Non-pigmented ciliary epithelial cell (primary cell): Measurements from ENCODE around the gene ABT1.

Experiments used
- DNase-seq: peaks from one replicate; pipeline ENCODE4 v3.0.0-alpha.2; 2010; ENCODE audit warnings: low read depth

ABT1 gene

DNA sequence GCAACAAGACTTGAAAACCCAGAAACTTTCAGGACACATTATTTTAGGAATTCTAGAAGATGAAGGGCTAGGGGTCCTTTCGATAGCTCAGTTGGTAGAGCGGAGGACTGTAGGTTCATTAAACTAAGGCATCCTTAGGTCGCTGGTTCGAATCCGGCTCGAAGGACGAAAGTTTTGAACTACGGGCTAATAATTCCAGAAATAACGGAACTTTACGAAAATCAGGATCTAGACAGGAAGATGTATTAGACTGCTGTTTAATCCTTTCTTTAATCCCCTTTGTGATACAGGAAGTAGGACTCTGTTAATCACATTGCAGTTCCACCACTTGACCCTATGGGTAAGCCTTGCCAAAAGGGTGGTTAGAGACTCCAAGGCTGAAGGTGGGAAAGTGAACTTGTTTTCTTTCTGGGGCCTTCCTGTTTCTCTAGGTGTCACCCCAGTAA lies 21.2 kb upstream of the ABT1 start:
- DNase-seq = no peak

DNA sequence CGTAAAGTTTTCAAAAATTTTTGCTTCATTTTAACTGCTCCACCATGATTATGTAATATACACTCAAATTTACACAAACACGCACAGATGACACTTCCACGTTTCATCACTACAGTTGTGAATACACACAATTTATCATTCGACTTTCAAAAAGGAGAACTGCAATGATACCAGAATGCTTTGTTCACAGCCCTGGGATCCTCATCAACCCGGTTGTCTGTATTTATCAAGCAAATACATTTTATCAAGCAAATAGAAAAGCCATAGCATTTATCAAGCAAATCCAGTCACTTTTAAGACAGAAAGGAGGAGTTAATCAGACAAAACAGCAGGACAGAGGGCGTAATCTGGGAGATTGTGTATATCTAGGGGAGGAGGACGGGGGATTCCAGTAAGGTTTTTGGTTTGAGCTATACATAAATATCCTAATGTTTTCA lies 20.3 kb upstream of the ABT1 start:
- DNase-seq = no peak

DNA sequence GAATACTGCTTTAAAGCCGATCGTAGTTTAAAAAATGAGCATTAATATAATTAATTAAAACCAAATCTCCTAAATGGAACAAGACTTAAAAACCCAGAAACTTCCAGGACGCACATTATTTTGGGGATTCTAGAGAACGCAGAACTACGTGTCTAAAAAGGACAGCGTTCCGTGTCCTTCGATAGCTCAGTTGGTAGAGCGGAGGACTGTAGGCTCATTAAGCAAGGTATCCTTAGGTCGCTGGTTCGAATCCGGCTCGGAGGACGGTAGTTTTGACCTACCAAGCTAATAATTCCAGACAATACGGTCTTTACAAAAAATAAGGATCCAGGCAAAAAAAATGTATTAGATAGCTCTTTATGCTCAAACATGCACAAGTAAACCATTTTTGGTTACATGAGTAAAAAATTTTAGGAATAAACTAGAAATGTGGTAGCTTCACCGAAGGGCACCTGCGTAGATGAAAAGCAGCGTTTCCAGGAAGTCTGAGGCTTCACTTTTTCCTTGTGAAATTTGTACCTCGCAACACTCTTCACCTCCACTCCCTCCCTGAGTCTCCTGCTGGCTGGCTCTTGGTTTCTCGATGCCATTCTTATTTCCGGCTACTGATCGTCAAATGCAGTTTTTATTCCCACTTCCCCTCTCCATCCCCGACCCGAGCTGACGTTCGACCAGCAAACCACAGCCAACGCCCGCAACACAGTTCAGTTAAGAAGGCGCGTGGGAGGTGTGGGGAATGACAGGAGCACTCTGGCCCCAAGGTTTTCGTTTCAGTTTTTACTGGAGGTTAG lies 19.6 kb upstream of the ABT1 start:
- no peak for DNase-seq

DNA sequence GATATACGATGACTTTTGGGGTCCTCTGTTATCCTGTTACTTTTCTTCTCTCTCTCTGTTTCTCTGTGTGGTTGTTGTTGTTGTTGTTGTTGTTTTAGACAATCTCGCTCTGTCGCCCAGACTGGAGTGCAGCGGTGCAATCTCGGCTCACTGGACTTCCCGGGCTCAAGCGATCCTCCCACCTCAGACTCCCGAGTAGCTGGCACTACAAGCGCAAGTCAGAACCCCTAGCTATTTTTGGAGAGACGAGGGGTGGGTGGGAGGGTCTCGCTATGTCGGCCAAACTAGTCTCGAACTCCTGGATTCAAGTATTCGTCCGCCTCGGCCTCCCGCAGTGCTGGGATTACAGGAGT lies 19.1 kb upstream of the ABT1 start:
- no peak for DNase-seq

DNA sequence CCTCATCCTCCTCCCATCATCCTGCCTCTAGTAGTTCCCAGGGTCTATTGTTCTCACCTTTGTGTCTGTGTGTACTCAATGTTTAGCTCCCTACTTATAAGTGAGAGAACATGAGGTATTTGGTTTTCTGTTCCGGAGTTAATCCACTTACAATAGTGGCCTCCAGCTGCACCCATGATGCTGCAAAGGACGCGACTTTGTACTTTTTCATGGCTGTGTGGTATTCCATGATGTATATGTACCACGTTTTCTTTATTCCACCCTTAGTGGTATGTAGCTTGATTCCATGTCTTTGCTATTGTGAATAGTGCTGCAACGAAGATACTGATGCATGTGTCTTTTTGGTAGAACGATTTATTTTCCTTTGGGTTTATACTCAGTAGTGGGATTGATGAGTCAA lies 18.5 kb upstream of the ABT1 start:
- DNase-seq = no peak

DNA sequence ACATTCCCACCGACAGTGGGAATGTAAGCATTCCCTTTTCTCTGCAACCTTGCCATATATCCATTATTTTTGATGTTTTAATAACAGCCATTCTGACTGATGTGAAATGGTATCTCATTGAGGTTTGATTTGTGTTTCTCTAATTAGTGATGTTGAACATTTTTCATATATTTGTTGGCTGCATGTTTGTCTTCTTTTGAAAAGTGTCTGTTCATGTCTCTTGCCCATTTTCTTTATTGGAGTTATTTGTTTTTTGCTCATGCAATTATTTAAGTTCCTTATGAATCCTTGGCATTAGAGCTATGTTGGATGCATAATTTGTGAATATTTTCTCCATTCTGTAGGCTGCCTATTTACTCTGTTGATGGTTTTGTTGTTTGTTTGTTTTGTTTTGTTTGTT lies 18.0 kb upstream of the ABT1 start:
- DNase-seq = no peak

DNA sequence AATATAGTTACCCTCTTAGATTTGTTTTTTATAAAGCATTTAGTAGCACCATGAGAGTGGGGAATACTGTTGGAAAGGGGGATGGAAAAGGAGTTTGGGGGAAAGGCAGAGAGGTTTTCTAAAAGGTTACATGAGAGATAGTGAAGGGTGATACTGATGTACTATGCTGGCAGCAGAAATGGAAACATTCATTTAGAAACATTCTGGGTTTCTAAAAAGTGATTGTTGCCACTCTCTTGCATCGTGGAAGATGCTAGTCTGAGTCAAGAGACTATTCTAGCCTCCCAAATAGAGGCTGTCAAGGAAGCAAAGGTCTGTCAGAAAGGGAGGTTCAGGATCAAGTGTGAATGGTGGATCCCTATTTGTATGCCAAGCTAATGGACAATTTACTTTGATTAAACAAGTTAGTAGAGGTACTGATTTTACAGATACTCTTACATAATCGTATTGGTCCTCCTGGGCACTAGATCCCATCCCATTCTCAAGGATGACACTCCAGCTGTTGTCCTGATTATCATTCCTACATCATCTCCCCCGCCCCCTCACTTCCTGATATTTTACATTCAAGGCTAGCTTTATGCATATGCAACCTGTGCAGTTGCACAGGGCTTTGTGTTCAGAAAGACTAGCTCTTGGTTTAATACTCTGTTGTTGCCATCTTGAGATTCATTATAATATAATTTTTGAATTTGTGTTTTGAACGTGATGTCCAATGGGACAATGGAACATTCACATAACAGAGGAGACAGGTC lies 15.4 kb upstream of the ABT1 start:
- no peak for DNase-seq

DNA sequence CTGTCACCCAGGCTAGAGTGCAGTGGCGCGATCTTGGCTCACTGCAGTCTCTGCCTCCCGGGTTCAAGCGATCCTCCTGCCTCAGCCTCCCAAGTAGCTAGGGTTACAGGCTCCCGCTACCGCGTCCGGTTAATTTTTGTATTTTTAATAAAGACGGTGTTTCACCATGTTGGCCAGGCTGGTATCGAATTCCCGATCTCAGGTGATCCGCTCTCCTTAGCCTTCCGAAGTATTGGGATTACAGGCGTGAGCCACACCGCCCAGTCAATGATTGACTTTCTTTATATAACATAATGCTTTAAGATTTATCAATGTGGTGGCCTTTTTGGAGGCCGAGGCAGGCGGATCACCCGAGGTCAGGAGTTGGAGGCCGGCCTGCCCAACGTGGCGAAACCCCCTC lies 7.8 kb upstream of the ABT1 start:
- DNase-seq = no peak

DNA sequence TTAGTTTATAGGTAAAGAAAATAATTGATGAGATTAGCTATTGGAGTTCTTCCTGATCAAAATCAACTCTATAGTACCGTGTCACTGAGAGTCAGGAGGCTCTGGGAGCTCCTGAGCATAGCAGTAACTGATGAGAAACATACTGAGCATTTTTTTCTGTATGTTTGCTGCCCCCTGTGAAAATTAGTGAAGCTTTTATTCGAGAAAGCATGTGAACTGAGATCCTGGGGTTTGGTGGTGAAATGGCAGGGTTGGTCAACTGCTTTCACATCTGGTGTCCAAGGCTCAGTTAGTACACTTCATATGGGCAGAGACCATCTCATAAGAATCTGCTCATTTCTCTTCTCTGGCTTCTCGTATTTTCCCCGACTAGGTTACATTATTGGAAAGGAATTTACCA lies 4.1 kb upstream of the ABT1 start:
- no peak for DNase-seq

DNA sequence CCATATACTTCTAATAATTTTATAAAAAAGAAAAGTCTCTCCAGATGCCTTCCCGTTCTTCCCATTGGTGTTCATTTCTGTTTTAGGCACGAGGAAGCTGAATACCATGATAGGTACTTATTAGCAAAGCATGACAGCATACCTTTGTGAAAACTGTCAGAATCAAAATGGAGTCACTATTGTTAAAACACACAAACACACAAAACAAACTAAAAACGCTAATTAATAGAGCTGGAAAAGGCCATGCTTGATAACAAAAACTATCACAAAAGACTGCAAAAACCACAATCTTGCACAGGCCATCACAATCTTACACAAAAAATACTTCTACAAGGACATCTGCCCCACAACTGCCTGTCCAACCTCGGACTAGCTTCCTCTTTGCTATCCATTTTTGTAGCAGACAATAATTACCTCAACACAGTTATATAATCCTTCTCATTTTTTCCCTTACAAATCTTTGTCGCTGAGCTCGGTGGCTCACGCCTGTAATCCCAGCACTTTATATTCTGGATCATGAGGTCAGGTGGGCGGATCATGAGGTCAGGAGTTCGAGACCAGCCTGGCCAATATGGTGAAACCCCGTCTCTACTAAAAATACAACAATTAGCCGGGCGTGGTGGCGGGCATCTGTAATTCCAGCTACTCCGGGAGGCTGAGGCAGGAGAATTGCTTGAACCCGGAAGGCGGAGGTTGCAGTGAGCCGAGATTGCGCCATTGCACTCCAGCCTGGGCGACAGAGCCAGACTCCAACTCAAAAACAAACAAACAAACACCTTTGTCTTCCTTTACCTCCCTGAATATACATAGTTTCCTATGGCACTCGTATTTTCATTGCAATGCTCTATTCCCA lies 3.2 kb upstream of the ABT1 start:
- DNase-seq = no peak

DNA sequence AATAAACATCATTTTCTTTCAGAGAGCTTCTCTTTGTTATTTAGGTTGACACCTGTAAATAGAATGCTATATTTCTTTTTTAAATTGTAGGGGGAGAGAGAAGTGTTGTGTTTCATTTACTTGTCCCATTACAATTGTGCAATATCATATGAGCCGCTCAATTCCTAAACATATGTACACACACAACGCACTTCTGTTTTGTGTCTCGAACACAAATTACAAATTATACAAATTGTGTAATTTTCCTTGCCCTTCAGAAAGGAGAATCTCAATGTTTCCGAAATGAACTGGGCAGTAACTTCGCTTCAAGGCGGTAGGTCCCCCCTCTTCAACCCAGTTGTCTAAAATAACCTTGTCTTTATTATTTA lies 2.6 kb upstream of the ABT1 start:
- DNase-seq = no peak

DNA sequence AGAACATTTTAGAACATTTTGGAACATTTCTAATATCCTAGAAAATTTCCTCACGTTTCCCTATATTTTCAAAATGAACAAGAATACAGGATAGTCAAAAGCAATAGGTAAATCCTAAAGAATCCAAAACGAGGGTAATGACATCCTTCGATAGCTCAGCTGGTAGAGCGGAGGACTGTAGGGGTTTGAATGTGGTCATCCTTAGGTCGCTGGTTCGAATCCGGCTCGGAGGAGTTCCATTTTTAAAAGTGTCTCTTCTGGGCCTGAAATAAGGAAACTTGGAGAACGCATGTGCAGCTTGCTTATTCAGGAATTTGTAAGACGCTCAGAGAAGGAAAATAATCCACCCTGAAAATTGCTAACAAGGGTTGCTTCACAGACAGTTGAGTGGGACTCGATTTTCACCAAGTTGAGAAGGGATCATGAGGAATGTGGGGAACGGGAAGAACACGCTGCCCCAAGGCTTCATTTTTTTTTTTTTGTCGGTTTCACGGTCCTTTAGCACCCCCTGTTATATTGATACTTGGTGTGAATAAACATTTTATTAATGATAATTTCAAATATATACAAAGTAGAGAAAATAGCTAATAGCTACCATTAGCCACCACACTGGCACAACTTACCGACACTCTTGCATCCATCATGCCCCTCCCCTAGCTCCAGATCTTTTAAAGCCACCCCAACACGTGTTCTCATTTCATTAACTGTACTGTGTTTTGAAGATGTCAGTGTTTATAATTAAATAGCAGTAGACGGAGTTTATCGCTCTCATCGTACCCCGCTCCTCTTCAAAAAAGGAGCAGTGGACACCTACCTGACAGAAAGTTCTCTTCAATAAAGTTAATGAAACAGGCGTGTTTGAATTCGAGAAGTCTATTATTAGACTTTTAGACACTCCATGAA lies 1.8 kb upstream of the ABT1 start:
- peak; percentile 77 for DNase-seq

DNA sequence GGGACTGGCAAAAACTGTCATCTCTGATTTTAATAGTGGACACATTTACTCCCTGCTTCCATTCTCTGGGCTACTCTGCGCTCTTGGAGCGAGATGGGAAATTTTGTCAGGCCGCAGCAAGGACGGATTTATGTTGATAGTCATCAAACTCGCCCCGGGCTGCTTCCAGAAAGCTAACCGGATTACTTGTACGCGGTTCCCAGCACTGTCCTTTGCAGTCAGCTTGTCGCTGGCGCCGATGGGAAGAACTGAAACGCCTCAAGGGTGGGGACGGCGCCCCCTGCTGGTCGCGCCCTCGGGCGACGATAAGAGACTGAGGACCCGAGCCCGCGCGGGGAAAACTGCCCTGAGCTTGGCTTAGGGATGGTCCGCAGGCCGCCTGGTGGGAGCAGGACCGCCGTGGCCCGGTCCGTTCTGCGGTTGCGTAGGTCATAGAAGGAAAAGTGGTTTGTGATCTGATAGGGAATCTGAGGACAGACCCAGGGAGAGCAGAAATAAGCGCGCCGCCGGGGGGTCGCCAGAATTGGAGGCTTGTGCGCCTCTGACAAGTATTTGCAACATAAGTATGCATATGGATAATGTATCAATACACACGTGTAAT lies 984 bp upstream of the ABT1 start:
- DNase-seq = no peak

DNA sequence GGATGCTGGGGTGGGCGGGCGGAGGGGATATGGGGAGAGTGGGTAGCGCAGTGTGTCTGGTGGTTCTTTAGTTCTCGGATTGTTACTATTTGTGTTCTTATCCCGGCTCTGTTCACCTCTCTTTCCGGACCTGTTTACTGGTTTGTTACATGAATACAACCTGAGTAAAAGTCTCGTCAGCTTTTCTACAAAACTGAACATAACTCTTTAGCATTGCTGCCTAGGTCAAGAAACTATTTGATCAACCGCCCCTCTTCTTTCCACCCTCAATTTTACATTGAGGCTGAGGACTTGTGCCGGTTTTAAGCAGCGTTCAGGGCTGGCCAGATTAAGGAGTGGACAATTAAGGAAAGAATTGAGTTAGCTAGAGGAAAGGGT lies 625 bp downstream of the ABT1 start:
- no peak for DNase-seq

DNA sequence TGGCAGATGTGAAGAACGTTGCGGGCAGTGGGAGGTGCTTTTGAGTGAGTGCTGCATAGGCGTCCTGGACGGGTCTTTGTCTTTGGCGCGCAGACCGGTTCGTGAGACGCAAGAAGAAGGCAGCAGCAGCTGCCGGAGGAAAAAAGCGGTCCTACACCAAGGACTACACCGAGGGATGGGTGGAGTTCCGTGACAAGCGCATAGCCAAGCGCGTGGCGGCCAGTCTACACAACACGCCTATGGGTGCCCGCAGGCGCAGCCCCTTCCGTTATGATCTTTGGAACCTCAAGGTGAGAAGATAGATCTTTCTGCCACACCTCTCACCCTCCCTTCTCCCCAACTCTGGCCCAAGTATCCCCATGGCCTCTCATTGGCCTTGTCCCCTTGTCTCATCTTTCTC lies 1.1 kb downstream of the ABT1 start:
- DNase-seq = no peak

DNA sequence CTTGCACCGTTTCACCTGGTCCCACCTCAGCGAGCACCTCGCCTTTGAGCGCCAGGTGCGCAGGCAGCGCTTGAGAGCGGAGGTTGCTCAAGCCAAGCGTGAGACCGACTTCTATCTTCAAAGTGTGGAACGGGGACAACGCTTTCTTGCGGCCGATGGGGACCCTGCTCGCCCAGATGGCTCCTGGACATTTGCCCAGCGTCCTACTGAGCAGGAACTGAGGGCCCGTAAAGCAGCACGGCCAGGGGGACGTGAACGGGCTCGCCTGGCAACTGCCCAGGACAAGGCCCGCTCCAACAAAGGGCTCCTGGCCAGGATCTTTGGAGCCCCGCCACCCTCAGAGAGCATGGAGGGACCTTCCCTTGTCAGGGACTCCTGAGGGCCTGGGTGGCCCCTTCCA lies 1.5 kb downstream of the ABT1 start:
- no peak for DNase-seq

DNA sequence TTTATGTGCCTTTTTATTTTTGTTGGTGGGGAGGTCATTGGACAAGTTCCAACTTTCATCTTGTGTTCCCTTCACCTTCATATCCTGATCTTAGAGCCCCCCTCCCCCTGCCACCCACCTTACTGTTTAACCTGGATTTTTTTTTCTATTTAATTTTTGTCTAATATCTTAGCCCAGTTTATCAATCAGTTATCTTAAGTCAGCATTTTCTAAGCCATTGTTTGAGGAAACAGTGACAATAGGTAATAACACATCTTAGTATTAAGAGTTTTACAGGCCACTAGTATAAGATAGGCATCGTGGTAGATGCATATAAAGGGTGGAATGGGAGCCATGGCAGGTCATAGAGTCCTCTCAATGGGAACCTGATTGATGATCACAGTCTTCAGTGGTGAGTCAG lies 2.4 kb downstream of the ABT1 start:
- no peak for DNase-seq

DNA sequence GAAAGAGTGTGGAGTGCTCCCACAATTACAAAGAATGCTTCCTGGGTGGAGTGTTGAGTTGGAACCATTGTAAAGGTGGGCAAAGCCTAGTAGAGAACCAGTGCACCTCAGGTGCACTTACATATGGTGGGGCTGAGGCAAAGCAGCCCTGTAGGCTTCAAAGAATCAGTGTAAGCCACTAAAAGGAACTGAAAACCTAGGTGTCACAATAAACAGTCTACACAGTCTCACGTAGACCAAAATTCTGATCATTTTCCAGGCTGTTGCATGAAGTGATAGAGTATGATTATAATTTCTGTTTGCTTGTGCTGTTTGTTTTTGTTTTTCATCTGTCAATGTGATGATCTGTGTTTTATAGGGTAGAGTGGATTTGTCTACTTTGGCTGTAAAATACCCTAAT lies 2.8 kb downstream of the ABT1 start:
- DNase-seq = no peak

DNA sequence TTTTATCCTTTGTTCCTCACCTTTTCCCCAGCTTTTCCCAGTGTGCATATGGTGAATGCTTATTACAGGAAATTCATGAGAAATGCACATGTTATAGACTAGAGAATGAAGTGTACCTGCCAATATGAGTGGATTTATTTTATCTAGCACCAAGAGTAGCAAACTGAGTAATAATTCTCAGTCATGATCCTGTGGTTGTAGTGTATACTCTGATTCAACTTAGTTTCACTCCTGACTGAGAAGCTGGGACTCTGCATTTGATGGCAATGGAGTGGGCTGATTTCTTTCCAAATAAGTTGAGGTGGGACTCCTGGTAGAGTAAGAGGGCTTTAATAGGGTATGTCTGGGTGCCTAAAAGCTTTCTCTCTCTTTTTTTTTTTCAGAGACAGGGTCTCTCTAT lies 4.0 kb downstream of the ABT1 start:
- DNase-seq = no peak

DNA sequence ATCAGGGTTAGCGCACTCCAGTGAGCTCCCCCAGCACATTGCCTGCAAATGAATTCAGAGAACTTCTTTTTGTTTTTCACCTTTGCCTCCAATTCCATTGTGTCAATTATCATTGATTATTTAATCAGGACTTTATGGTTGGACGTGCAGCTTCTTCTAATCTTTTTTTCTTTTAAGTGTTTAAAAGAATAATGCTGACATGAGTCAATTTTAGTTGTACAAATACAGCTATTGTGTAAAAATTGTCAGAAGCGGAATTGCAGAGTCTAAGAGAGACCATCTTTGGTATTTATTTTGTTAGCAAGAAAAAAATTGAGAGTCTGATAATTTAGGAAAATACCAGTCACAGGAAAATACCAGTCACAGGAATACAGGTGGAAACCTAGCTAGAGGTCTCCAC lies 5.5 kb downstream of the ABT1 start:
- no peak for DNase-seq

DNA sequence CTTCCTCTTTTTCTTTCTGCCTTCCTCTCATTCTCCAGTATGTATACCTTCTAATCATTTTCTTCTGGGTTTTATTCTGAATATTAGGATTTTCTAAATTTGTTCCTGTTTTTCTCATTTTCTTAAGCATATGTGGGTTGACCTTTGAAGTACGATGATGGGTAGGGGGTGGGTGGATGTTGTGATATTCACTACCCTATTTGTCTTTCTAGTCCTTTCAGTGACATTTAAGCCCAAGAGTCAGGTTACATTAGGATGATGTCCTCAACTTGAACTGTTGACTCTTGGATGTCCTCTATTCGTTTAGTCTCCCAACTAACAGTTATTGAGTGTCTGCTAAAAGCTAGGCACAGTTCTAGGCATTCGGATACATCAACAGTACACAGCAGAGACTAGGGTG lies 7.3 kb downstream of the ABT1 start:
- no peak for DNase-seq

DNA sequence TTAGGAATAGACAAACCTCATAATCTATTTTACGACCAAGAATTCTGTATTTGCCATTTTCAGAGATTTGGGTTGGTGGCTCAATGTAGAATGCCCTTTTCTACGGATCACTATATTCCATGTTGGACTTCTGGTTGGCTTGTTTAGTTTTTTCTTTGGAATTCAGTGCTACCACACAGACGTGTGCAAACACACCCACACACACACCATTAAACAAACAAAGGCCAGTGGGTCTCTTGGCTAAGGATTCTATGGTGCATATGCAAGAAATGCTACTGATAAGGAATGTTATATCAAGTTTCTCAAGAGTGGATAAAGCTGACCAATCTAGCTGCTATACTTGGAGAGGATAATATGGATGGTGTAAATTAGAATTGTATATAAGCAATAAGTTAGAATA lies 8.0 kb downstream of the ABT1 start:
- DNase-seq = no peak
